K562 (cell line): ENCODE data around the gene PACRG. TPM values are rescaled to one million over a fixed set of nuclear protein-coding genes. Genes with fewer than 3 reads are reported as not detected.

ENCODE experiments used
- ATAC-seq: fragments of 200-7000 bp; cut with Tn5 transposase; 3 replicates; pipeline ENCODE4 v1.9.1; 2020; ENCODE audit warnings: moderate library complexity
- BruUV-seq: library from RNA; stranded (reverse); fragments of 400-500 nt; replicated peaks from 2 replicates; lab custom pipeline; 2021; lab: Mats Ljungman, UMichigan
- CTCF ChIA-PET: fragments of 300-600 bp; formaldehyde crosslinking; extraction: SDS; loops from one replicate; lab custom pipeline; 2021; ENCODE audit warnings: low intra/inter-chr PET ratio; lab: Yijun Ruan, JAX
- POLR2A ChIA-PET: fragments of 300-600, 350-650 bp; sonication (Branson Sonifier 250); formaldehyde crosslinking; extraction: SDS; loops from one replicate; lab custom pipeline; 2021; ENCODE audit warnings: antibody characterized with exemption, inconsistent platforms; lab: Yijun Ruan, JAX
- DNase-seq, 4 experiments: peaks; one replicate each; pipeline versions ENCODE4 v3.0.0 to v3.0.0-alpha.2; 2011 to 2018; ENCODE audit warnings: low spot score in 3 of 4, mixed read lengths in 3 of 4; ENCODE audit errors: extremely low read depth in 1 of 4
- FAIRE-seq: peaks from 2 replicates; lab custom pipeline; 2011; peaks lifted over from hg19 to GRCh38; lab: Jason Lieb, UNC
- H2AFZ ChIP-seq: 2 replicates; pipeline ENCODE4 v1.6.0; 2011; ENCODE audit warnings: low read depth, low read length, control low read depth, inconsistent platforms
- H3K27ac ChIP-seq: fragments of 200-600 bp; 3 replicates; pipeline ENCODE4 v1.8.0; 2011; ENCODE audit warnings: low read depth, mild to moderate bottlenecking, control low read depth, inconsistent platforms, low read length, moderate library complexity, mixed read lengths; ENCODE audit errors: extremely low read depth
- H3K27me3 ChIP-seq, 2 experiments: fragments of 300-600 bp in 1 of 2; 2 replicates in 1 of 2; 3 replicates in 1 of 2; pipeline versions ENCODE4 v1.6.0 to v1.8.0; 2011; ENCODE audit warnings: inconsistent platforms in 2 of 2, low read length in 2 of 2, mild to moderate bottlenecking in 1 of 2, mixed read lengths in 1 of 2, moderate library complexity in 1 of 2; ENCODE audit not compliant: control insufficient read depth in 2 of 2, insufficient read depth in 2 of 2
- H3K36me3 ChIP-seq: fragments of 300-600 bp; 3 replicates; pipeline ENCODE4 v1.8.0; 2011; ENCODE audit warnings: mild to moderate bottlenecking, low read length, inconsistent platforms; ENCODE audit not compliant: control insufficient read depth, insufficient read depth
- H3K4me1 ChIP-seq, 2 experiments: fragments of 200-600 bp in 1 of 2; replicated peaks in 1 of 2; 2 replicates in 1 of 2; 3 replicates in 1 of 2; pipeline versions ENCODE4 v1.5.1 to v1.8.0; 2011; ENCODE audit warnings: inconsistent platforms in 2 of 2, low read length in 2 of 2, mild to moderate bottlenecking in 1 of 2, mixed read lengths in 1 of 2, moderate library complexity in 1 of 2; ENCODE audit not compliant: control insufficient read depth in 2 of 2, insufficient read depth in 2 of 2
- H3K4me2 ChIP-seq: 2 replicates; pipeline ENCODE4 v1.6.1; 2011; ENCODE audit warnings: low read length, control low read depth, inconsistent platforms, mixed read lengths; ENCODE audit not compliant: insufficient read depth
- H3K4me3 ChIP-seq: fragments of 200-600 bp; sonication (generic), shearing (Covaris generic); 2 replicates; pipeline ENCODE4 v1.5.1; 2016; ENCODE audit warnings: control low read depth, inconsistent platforms
- H3K79me2 ChIP-seq: fragments of 200-600 bp; 3 replicates; pipeline ENCODE4 v1.8.0; 2011; ENCODE audit warnings: low read length, inconsistent platforms; ENCODE audit not compliant: control insufficient read depth, insufficient read depth
- H3K9ac ChIP-seq, 2 experiments: 2 replicates each; pipeline versions ENCODE4 v1.6.0 to v1.6.1; 2011; ENCODE audit warnings: low read depth in 2 of 2, low read length in 2 of 2, control low read depth in 1 of 2, inconsistent platforms in 1 of 2, mild to moderate bottlenecking in 1 of 2, mixed read lengths in 1 of 2; ENCODE audit not compliant: insufficient read depth in 1 of 2
- H3K9me1 ChIP-seq: one replicate; pipeline ENCODE4 v1.6.0; 2011; ENCODE audit warnings: inconsistent platforms, mild to moderate bottlenecking, low read length, moderate library complexity; ENCODE audit not compliant: control insufficient read depth, insufficient read depth
- H3K9me3 ChIP-seq: replicated peaks from 2 replicates; pipeline ENCODE4 v1.5.1; 2011; ENCODE audit warnings: low read depth, low read length, inconsistent platforms; ENCODE audit not compliant: control insufficient read depth, insufficient read depth
- H4K20me1 ChIP-seq: replicated peaks from 2 replicates; pipeline ENCODE4 v1.6.1; 2011; ENCODE audit warnings: low read length, inconsistent platforms, mixed read lengths; ENCODE audit not compliant: control insufficient read depth, insufficient read depth
- BRF2 ChIP-seq: IDR thresholded peaks from 3 replicates; pipeline ENCODE4 v1.6.1; 2011; ENCODE audit warnings: borderline replicate concordance, mild to moderate bottlenecking; ENCODE audit not compliant: insufficient read length, insufficient read depth
- ETS2 ChIP-seq: IDR thresholded peaks from 2 replicates; pipeline ENCODE4 v1.6.1; 2016; ENCODE audit warnings: borderline replicate concordance, missing genetic modification characterization, mild to moderate bottlenecking, moderate library complexity, missing compliant biosample characterization; ENCODE audit not compliant: poor library complexity, severe bottlenecking
- MTF1 ChIP-seq: fragments of 250-450 bp; sonication (Bioruptor Pico); IDR thresholded peaks from 2 replicates; pipeline ENCODE4 v1.9.0; 2021; ENCODE audit warnings: moderate library complexity, mild to moderate bottlenecking, inconsistent platforms, borderline replicate concordance
- ZNF668 ChIP-seq: fragments of 250-450 bp; sonication (Bioruptor Pico); IDR thresholded peaks from 2 replicates; pipeline ENCODE4 v1.8.0; 2022; ENCODE audit warnings: mild to moderate bottlenecking, inconsistent platforms
- WGBS: fragments of 100-300 bp; shearing (Covaris generic); methylation state at CpG from one replicate; pipeline ENCODE4 v1.1.6; 2016; ENCODE audit warnings: low coverage, mixed read lengths; ENCODE audit not compliant: insufficient coverage; ENCODE audit errors: missing lambda C conversion rate; 5-methylcytosine and 5-hydroxymethylcytosine counted together
- in situ Hi-C: fragments of 300-500 bp; cut with MboI; formaldehyde crosslinking; loops from 4 replicates; pipeline ENCODE4 v1.15.0; 2018; ENCODE audit warnings: inconsistent platforms, mixed read lengths
- intact Hi-C: fragments of 100-400 bp; cut with micrococcal nuclease; formaldehyde crosslinking; loops from 2 replicates; pipeline ENCODE4 v1.14.2; 2022
- polyA plus RNA-seq, 8 experiments: library from polyadenylated mRNA; depleted of rRNA in 4 of 8; stranded (reverse) in 5 of 8; unstranded in 3 of 8; fragments of >200 nt; fragmentation: Nextera tagmentation in 2 of 8; fragmentation: Illumina TruSeq in 1 of 8; extraction: Ambion mirVana in 2 of 8; extraction: Trizol in 1 of 8; gene quantifications; 2 replicates each; pipeline versions ENCODE4 v1.2.1 to v1.2.3, GENCODE V29; 2011 to 2014; ENCODE audit warnings: inconsistent platforms in 1 of 8, missing spikeins in 1 of 8
- total RNA-seq, 7 experiments: library from RNA; depleted of rRNA in 6 of 7; stranded (reverse); fragments of >200 nt in 6 of 7; fragmentation: Illumina TruSeq in 2 of 7; extraction: Trizol in 2 of 7; gene quantifications; 2 replicates each; pipeline versions ENCODE4 v1.2.1 to v1.2.3, GENCODE V29; 2011 to 2021; ENCODE audit warnings: low replicate concordance in 1 of 7
- TF ChIP-seq, protein P1 (sequence below): fragments of 250-450 bp; sonication (Bioruptor Pico); IDR thresholded peaks from 2 replicates; pipeline ENCODE4 v1.8.0; 2021; ENCODE audit warnings: moderate library complexity, mild to moderate bottlenecking, inconsistent platforms

The PACRG gene
- total and polyA plus RNA-seq, 9 of the 15 experiments (the other 6 are each of a cell fraction or from before 2014, with no cell fraction given) = 0.04 TPM; not detected in 8

GRCh38 chr6:163260111-163260895 lies 532.5 kb downstream of the PACRG start:
- TF ChIP-seq, protein P1, sequence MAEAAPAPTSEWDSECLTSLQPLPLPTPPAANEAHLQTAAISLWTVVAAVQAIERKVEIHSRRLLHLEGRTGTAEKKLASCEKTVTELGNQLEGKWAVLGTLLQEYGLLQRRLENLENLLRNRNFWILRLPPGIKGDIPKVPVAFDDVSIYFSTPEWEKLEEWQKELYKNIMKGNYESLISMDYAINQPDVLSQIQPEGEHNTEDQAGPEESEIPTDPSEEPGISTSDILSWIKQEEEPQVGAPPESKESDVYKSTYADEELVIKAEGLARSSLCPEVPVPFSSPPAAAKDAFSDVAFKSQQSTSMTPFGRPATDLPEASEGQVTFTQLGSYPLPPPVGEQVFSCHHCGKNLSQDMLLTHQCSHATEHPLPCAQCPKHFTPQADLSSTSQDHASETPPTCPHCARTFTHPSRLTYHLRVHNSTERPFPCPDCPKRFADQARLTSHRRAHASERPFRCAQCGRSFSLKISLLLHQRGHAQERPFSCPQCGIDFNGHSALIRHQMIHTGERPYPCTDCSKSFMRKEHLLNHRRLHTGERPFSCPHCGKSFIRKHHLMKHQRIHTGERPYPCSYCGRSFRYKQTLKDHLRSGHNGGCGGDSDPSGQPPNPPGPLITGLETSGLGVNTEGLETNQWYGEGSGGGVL = no peak
- TF ChIP-seq ETS2 (tag) = no peak
- no peak for TF ChIP-seq ZNF668 (CRISPR knock-in tag)
- no peak for TF ChIP-seq BRF2
- no peak for TF ChIP-seq MTF1 (CRISPR knock-in tag)
- BruUV-seq = no TSS peak
- in situ Hi-C loops (no loop called here), intact Hi-C loops (no loop called here)
- no peak overlapping the region for H3K27ac ChIP-seq
- H3K79me2 ChIP-seq = no peaks in the 10 kb centered on the region
- H3K4me1 ChIP-seq = no peaks in the 10 kb centered on the region
- no peak overlapping the region for H3K4me2 ChIP-seq
- DNase-seq (no peak), ATAC-seq (no peak), FAIRE-seq (no peak)
- no peak overlapping the region for H2AFZ ChIP-seq
- no peak overlapping the region for H3K9ac ChIP-seq
- H3K9me1 ChIP-seq = no peaks in the 10 kb centered on the region
- WGBS = under 1% methylated on average over 21 of the region's 21 CpGs
- peaks cover 39 to 59% of the 10 kb centered on the region in 2 experiments for H3K27me3 ChIP-seq
- no peaks in the 10 kb centered on the region for H3K36me3 ChIP-seq
- ChIA-PET CTCF (no interaction called here), POLR2A (interaction anchor here (0.7 to 0.9 kb wide), 2 partner anchors 7 to 55 kb away, joined by 3 read pairs; no protein-coding TSS in a partner anchor)
- no peaks in the 10 kb centered on the region for H3K9me3 ChIP-seq
- H4K20me1 ChIP-seq = no peaks in the 10 kb centered on the region
- no peak overlapping the region for H3K4me3 ChIP-seq
